ENCODE results near the gene KRT2.

DNA sequence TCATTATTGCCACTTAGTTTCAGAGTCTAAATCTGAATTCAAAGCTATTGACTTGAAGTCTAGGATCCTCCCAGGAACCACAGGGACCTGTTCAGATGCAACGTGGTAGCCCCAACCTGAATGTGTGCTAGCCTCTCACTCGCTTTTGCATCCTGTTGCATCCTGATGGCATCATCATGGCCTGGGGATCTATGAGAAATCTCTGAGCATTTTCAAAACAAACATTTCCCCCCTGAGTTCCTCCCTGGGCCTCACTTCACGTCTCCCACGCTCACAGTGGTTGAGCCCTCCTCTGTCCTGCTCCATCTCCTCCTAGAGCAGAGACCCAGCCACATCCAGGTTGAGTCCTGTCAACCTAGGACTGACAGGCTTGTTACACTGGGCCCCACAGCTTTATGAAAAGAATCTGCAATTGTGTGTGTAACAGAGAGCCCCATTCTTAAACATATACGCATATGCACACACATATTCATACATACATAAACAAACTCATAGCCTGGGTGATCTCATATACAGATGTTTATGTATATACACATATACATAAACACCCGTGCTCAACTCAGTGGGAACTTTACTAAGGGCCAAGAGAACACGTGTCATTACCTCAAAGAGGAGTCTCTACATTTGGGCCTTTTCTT is 45.3 kb downstream of the KRT2 start:
- TF ChIP-seq, protein P1, sequence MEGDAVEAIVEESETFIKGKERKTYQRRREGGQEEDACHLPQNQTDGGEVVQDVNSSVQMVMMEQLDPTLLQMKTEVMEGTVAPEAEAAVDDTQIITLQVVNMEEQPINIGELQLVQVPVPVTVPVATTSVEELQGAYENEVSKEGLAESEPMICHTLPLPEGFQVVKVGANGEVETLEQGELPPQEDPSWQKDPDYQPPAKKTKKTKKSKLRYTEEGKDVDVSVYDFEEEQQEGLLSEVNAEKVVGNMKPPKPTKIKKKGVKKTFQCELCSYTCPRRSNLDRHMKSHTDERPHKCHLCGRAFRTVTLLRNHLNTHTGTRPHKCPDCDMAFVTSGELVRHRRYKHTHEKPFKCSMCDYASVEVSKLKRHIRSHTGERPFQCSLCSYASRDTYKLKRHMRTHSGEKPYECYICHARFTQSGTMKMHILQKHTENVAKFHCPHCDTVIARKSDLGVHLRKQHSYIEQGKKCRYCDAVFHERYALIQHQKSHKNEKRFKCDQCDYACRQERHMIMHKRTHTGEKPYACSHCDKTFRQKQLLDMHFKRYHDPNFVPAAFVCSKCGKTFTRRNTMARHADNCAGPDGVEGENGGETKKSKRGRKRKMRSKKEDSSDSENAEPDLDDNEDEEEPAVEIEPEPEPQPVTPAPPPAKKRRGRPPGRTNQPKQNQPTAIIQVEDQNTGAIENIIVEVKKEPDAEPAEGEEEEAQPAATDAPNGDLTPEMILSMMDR (IDR thresholded peaks at IDR 0.05): no peak
- TF ChIP-seq POLR2A (IDR thresholded peaks at IDR 0.05; ENCODE audit: low read length) (no peak), HOXA7 (CRISPR knock-in tag; IDR thresholded peaks at IDR 0.05) (no peak), MYC (IDR thresholded peaks at IDR 0.05; ENCODE audit: borderline replicate concordance, low read length) (no peak), NR3C1 (IDR thresholded peaks at IDR 0.05) (no peak), HDAC2 (IDR thresholded peaks at IDR 0.05) (no peak), KDM1A (IDR thresholded peaks at IDR 0.05; ENCODE audit: low read depth) (no peak), TP53 (CRISPR knock-in tag; IDR thresholded peaks at IDR 0.05) (no peak), BHLHE40 (IDR thresholded peaks at IDR 0.05; ENCODE audit: low read depth, low read length) (no peak)
- TF ChIP-seq, protein P2, sequence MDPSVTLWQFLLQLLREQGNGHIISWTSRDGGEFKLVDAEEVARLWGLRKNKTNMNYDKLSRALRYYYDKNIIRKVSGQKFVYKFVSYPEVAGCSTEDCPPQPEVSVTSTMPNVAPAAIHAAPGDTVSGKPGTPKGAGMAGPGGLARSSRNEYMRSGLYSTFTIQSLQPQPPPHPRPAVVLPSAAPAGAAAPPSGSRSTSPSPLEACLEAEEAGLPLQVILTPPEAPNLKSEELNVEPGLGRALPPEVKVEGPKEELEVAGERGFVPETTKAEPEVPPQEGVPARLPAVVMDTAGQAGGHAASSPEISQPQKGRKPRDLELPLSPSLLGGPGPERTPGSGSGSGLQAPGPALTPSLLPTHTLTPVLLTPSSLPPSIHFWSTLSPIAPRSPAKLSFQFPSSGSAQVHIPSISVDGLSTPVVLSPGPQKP (IDR thresholded peaks at IDR 0.05; ENCODE audit: low read depth, low read length): no peak
- TF ChIP-seq, protein P3, sequence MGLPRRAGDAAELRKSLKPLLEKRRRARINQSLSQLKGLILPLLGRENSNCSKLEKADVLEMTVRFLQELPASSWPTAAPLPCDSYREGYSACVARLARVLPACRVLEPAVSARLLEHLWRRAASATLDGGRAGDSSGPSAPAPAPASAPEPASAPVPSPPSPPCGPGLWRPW (IDR thresholded peaks at IDR 0.05): no peak
